K562 (cell line): ENCODE measurements around the gene FHL5. TPM values are rescaled to one million over a fixed set of nuclear protein-coding genes. Genes with fewer than 3 reads are reported as not detected.

Experiments
- ATAC-seq: fragments of 200-7000 bp; cut with Tn5 transposase; 3 replicates; pipeline ENCODE4 v1.9.1; 2020; ENCODE audit warnings: moderate library complexity
- BruUV-seq: library from RNA; stranded (reverse); fragments of 400-500 nt; replicated peaks from 2 replicates; lab custom pipeline; 2021; lab: Mats Ljungman, UMichigan
- CTCF ChIA-PET: fragments of 300-600 bp; formaldehyde crosslinking; extraction: SDS; loops from one replicate; lab custom pipeline; 2021; ENCODE audit warnings: low intra/inter-chr PET ratio; lab: Yijun Ruan, JAX
- POLR2A ChIA-PET: fragments of 300-600, 350-650 bp; sonication (Branson Sonifier 250); formaldehyde crosslinking; extraction: SDS; loops from one replicate; lab custom pipeline; 2021; ENCODE audit warnings: antibody characterized with exemption, inconsistent platforms; lab: Yijun Ruan, JAX
- DNase-seq, 4 experiments: peaks; one replicate each; pipeline versions ENCODE4 v3.0.0 to v3.0.0-alpha.2; 2011 to 2018; ENCODE audit warnings: low spot score in 3 of 4, mixed read lengths in 3 of 4; ENCODE audit errors: extremely low read depth in 1 of 4
- FAIRE-seq: peaks from 2 replicates; lab custom pipeline; 2011; peaks lifted over from hg19 to GRCh38; lab: Jason Lieb, UNC
- H2AFZ ChIP-seq: 2 replicates; pipeline ENCODE4 v1.6.0; 2011; ENCODE audit warnings: low read depth, low read length, control low read depth, inconsistent platforms
- H3K27ac ChIP-seq: fragments of 200-600 bp; 3 replicates; pipeline ENCODE4 v1.8.0; 2011; ENCODE audit warnings: low read depth, mild to moderate bottlenecking, control low read depth, inconsistent platforms, low read length, moderate library complexity, mixed read lengths; ENCODE audit errors: extremely low read depth
- H3K27me3 ChIP-seq, 2 experiments: fragments of 300-600 bp in 1 of 2; 2 replicates in 1 of 2; 3 replicates in 1 of 2; pipeline versions ENCODE4 v1.6.0 to v1.8.0; 2011; ENCODE audit warnings: inconsistent platforms in 2 of 2, low read length in 2 of 2, mild to moderate bottlenecking in 1 of 2, mixed read lengths in 1 of 2, moderate library complexity in 1 of 2; ENCODE audit not compliant: control insufficient read depth in 2 of 2, insufficient read depth in 2 of 2
- H3K36me3 ChIP-seq: fragments of 300-600 bp; 3 replicates; pipeline ENCODE4 v1.8.0; 2011; ENCODE audit warnings: mild to moderate bottlenecking, low read length, inconsistent platforms; ENCODE audit not compliant: control insufficient read depth, insufficient read depth
- H3K4me1 ChIP-seq, 2 experiments: fragments of 200-600 bp in 1 of 2; replicated peaks in 1 of 2; 2 replicates in 1 of 2; 3 replicates in 1 of 2; pipeline versions ENCODE4 v1.5.1 to v1.8.0; 2011; ENCODE audit warnings: inconsistent platforms in 2 of 2, low read length in 2 of 2, mild to moderate bottlenecking in 1 of 2, mixed read lengths in 1 of 2, moderate library complexity in 1 of 2; ENCODE audit not compliant: control insufficient read depth in 2 of 2, insufficient read depth in 2 of 2
- H3K4me2 ChIP-seq: 2 replicates; pipeline ENCODE4 v1.6.1; 2011; ENCODE audit warnings: low read length, control low read depth, inconsistent platforms, mixed read lengths; ENCODE audit not compliant: insufficient read depth
- H3K4me3 ChIP-seq: fragments of 200-600 bp; sonication (generic), shearing (Covaris generic); 2 replicates; pipeline ENCODE4 v1.5.1; 2016; ENCODE audit warnings: control low read depth, inconsistent platforms
- H3K79me2 ChIP-seq: fragments of 200-600 bp; 3 replicates; pipeline ENCODE4 v1.8.0; 2011; ENCODE audit warnings: low read length, inconsistent platforms; ENCODE audit not compliant: control insufficient read depth, insufficient read depth
- H3K9ac ChIP-seq, 2 experiments: 2 replicates each; pipeline versions ENCODE4 v1.6.0 to v1.6.1; 2011; ENCODE audit warnings: low read depth in 2 of 2, low read length in 2 of 2, control low read depth in 1 of 2, inconsistent platforms in 1 of 2, mild to moderate bottlenecking in 1 of 2, mixed read lengths in 1 of 2; ENCODE audit not compliant: insufficient read depth in 1 of 2
- H3K9me1 ChIP-seq: one replicate; pipeline ENCODE4 v1.6.0; 2011; ENCODE audit warnings: inconsistent platforms, mild to moderate bottlenecking, low read length, moderate library complexity; ENCODE audit not compliant: control insufficient read depth, insufficient read depth
- H3K9me3 ChIP-seq: replicated peaks from 2 replicates; pipeline ENCODE4 v1.5.1; 2011; ENCODE audit warnings: low read depth, low read length, inconsistent platforms; ENCODE audit not compliant: control insufficient read depth, insufficient read depth
- H4K20me1 ChIP-seq: replicated peaks from 2 replicates; pipeline ENCODE4 v1.6.1; 2011; ENCODE audit warnings: low read length, inconsistent platforms, mixed read lengths; ENCODE audit not compliant: control insufficient read depth, insufficient read depth
- ARID3B ChIP-seq: fragments of 250-450 bp; sonication (Bioruptor Pico); IDR thresholded peaks from 2 replicates; pipeline ENCODE4 v1.4.0; 2020; ENCODE audit warnings: borderline replicate concordance
- CC2D1A ChIP-seq: fragments of 450-650 bp; IDR thresholded peaks from 2 replicates; pipeline ENCODE4 v1.6.1; 2017; ENCODE audit warnings: mild to moderate bottlenecking
- HCFC1 ChIP-seq: IDR thresholded peaks from 2 replicates; pipeline ENCODE4 v1.6.1; 2012; ENCODE audit warnings: low read depth, low read length, improper control_type of control experiment
- MAX ChIP-seq: sonication (generic); formaldehyde crosslinking; IDR thresholded peaks from 2 replicates; pipeline ENCODE4 v1.9.0; 2022; ENCODE audit warnings: mild to moderate bottlenecking, missing genetic modification reagents
- MED1 ChIP-seq: sonication (generic); formaldehyde crosslinking; IDR thresholded peaks from 2 replicates; pipeline ENCODE4 v1.8.1; 2023; ENCODE audit warnings: missing genetic modification reagents, borderline replicate concordance
- MXI1 ChIP-seq: IDR thresholded peaks from 2 replicates; pipeline ENCODE4 v1.6.1; 2011; ENCODE audit warnings: low read depth, mild to moderate bottlenecking, improper control_type of control experiment, low read length
- POU5F1 ChIP-seq: fragments of 150-350 bp; IDR thresholded peaks from 2 replicates; pipeline ENCODE4 v1.6.1; 2014; ENCODE audit warnings: borderline replicate concordance, low read length, low read depth, mild to moderate bottlenecking; ENCODE audit not compliant: partially characterized antibody
- RBM14 ChIP-seq: fragments of 200-400 bp; formaldehyde crosslinking; IDR thresholded peaks from 2 replicates; pipeline ENCODE4 v1.6.1; 2018; ENCODE audit warnings: low read depth, mild to moderate bottlenecking, low read length, moderate library complexity, borderline replicate concordance; ENCODE audit not compliant: insufficient read depth
- RBM22 ChIP-seq: fragments of 200-400 bp; formaldehyde crosslinking; IDR thresholded peaks from 2 replicates; pipeline ENCODE4 v1.6.1; 2018; ENCODE audit warnings: low read length, low read depth; ENCODE audit not compliant: poor library complexity, severe bottlenecking
- SAFB ChIP-seq: fragments of 200-400 bp; formaldehyde crosslinking; IDR thresholded peaks from 2 replicates; pipeline ENCODE4 v1.6.1; 2017; ENCODE audit warnings: low read depth, low read length, borderline replicate concordance
- SIN3B ChIP-seq: fragments of 450-650 bp; IDR thresholded peaks from 2 replicates; pipeline ENCODE4 v1.6.1; 2017; ENCODE audit warnings: low read depth, mild to moderate bottlenecking, moderate library complexity
- SLC30A9 ChIP-seq: fragments of 250-450 bp; sonication (Bioruptor Pico); IDR thresholded peaks from 2 replicates; pipeline ENCODE4 v1.8.0; 2022; ENCODE audit warnings: mild to moderate bottlenecking, moderate library complexity
- THRAP3 ChIP-seq: fragments of 450-650 bp; IDR thresholded peaks from 2 replicates; pipeline ENCODE4 v1.6.1; 2016; ENCODE audit warnings: mild to moderate bottlenecking, inconsistent platforms, borderline replicate concordance
- ZBTB12 ChIP-seq: fragments of 250-450 bp; sonication (Bioruptor Pico); IDR thresholded peaks from 2 replicates; pipeline ENCODE4 v1.4.0; 2020
- ZBTB33 ChIP-seq: sonication (generic); formaldehyde crosslinking; IDR thresholded peaks from 2 replicates; pipeline ENCODE4 v1.8.1; 2023; ENCODE audit warnings: mild to moderate bottlenecking, missing genetic modification reagents
- ZNF124 ChIP-seq: sonication (generic); formaldehyde crosslinking; IDR thresholded peaks from 2 replicates; pipeline ENCODE4 v1.8.1; 2022; ENCODE audit warnings: missing genetic modification reagents
- ZNF583 ChIP-seq: fragments of 250-450 bp; sonication (Bioruptor Pico); IDR thresholded peaks from 2 replicates; pipeline ENCODE4 v1.4.0; 2020
- in situ Hi-C: fragments of 300-500 bp; cut with MboI; formaldehyde crosslinking; loops from 4 replicates; pipeline ENCODE4 v1.15.0; 2018; ENCODE audit warnings: inconsistent platforms, mixed read lengths
- intact Hi-C: fragments of 100-400 bp; cut with micrococcal nuclease; formaldehyde crosslinking; loops from 2 replicates; pipeline ENCODE4 v1.14.2; 2022
- polyA plus RNA-seq, 8 experiments: library from polyadenylated mRNA; depleted of rRNA in 4 of 8; stranded (reverse) in 5 of 8; unstranded in 3 of 8; fragments of >200 nt; fragmentation: Nextera tagmentation in 2 of 8; fragmentation: Illumina TruSeq in 1 of 8; extraction: Ambion mirVana in 2 of 8; extraction: Trizol in 1 of 8; gene quantifications; 2 replicates each; pipeline versions ENCODE4 v1.2.1 to v1.2.3, GENCODE V29; 2011 to 2014; ENCODE audit warnings: inconsistent platforms in 1 of 8, missing spikeins in 1 of 8
- total RNA-seq, 7 experiments: library from RNA; depleted of rRNA in 6 of 7; stranded (reverse); fragments of >200 nt in 6 of 7; fragmentation: Illumina TruSeq in 2 of 7; extraction: Trizol in 2 of 7; gene quantifications; 2 replicates each; pipeline versions ENCODE4 v1.2.1 to v1.2.3, GENCODE V29; 2011 to 2021; ENCODE audit warnings: low replicate concordance in 1 of 7

FHL5 gene
- total and polyA plus RNA-seq, 9 of the 15 experiments (the other 6 are each of a cell fraction or from before 2014, with no cell fraction given) = not detected

- no peak for ATAC-seq
- no peak for FAIRE-seq
- Histone ChIP-seq H3K79me2 (no peaks in the 10 kb centered on the region), H4K20me1 (no peaks in the 10 kb centered on the region), H3K9ac (no peak overlapping the region), H3K4me3 (no peak overlapping the region), H2AFZ (no peak overlapping the region), H3K9me3 (no peaks in the 10 kb centered on the region), H3K36me3 (no peaks in the 10 kb centered on the region), H3K4me1 (no peaks in the 10 kb centered on the region), H3K27me3 (no peaks in the 10 kb centered on the region), H3K9me1 (no peaks in the 10 kb centered on the region), H3K27ac (no peak overlapping the region), H3K4me2 (no peak overlapping the region)
- CTCF ChIA-PET = no interaction called here
- no peak for DNase-seq
- in situ Hi-C loops = no loop called here
- intact Hi-C loops = no loop called here
- POLR2A ChIA-PET = no interaction called here
- TF ChIP-seq ZBTB33 (CRISPR knock-in tag) (no peak), SLC30A9 (CRISPR knock-in tag) (no peak), ZNF583 (CRISPR knock-in tag) (no peak), RBM14 (no peak), RBM22 (no peak), ARID3B (CRISPR knock-in tag) (no peak), MAX (CRISPR knock-in tag) (no peak), ZNF124 (no peak), ZBTB12 (no peak), POU5F1 (no peak), CC2D1A (no peak), HCFC1 (no peak), MXI1 (no peak), MED1 (no peak), SAFB (no peak), SIN3B (no peak), THRAP3 (no peak)
- no TSS peak for BruUV-seq
Observed at GRCh38 chr6:96571551-96571950, 8.6 kb downstream of the FHL5 start.
